Measurements from ENCODE around the gene HEXD.

DNA sequence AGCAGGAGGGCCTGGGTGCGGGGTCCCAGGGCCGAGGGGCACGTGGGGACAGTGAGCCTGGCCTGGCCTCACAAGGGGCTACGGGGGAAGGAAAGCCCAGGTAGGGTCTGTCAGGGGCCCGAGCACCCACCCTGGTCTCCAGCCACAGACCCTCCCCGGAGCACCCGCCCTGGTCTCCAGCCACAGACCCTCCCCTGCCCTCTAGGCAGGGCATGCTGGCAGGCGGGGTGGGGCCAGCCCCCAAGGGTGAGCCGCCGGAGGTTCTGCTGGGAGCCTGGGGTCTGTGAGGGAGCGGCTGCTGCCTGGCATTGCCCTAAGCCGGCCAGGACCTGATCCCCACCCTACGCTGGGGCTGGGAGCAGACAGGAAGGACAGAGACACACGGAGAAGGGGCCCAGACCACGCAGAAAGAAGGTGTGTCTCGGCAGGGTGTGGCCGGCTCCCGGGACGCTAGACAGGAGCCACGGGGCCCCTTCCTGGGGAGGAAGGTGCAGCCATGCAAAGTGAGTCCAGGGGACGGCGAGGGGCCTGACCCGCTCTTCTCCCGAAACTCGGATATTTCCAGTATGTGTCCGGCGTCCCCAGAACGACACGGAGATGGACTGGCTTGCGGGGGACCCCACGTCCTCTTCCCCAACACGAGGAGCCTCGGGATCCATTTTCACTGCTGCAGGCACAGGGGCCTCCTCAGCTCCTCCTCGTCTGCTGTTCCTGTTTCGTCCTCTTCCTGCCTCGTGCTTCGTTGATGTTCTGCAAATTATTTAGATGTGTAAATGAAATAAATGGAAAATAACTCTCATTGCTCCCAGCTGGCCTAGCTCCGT lies 31.1 kb upstream of the HEXD start:
- TF ChIP-seq, protein P1, sequence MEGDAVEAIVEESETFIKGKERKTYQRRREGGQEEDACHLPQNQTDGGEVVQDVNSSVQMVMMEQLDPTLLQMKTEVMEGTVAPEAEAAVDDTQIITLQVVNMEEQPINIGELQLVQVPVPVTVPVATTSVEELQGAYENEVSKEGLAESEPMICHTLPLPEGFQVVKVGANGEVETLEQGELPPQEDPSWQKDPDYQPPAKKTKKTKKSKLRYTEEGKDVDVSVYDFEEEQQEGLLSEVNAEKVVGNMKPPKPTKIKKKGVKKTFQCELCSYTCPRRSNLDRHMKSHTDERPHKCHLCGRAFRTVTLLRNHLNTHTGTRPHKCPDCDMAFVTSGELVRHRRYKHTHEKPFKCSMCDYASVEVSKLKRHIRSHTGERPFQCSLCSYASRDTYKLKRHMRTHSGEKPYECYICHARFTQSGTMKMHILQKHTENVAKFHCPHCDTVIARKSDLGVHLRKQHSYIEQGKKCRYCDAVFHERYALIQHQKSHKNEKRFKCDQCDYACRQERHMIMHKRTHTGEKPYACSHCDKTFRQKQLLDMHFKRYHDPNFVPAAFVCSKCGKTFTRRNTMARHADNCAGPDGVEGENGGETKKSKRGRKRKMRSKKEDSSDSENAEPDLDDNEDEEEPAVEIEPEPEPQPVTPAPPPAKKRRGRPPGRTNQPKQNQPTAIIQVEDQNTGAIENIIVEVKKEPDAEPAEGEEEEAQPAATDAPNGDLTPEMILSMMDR (tag by site-specific recombination; IDR thresholded peaks at IDR 0.05), result no peak
- TF ChIP-seq YY1 (tag by site-specific recombination; IDR thresholded peaks at IDR 0.05) (no peak), ZNF274 (IDR thresholded peaks at IDR 0.05; ENCODE audit: low read length) (no peak), ZNF274 (tag by site-specific recombination; IDR thresholded peaks at IDR 0.05; ENCODE audit: borderline replicate concordance) (no peak)
